Measurements from ENCODE around the gene ADRA2C.

Gene ADRA2C

GRCh38 chr4:3722446-3723231 is 43.5 kb upstream of the ADRA2C start:
- TF ChIP-seq TAF1 (IDR thresholded peaks at IDR 0.05; ENCODE audit: borderline replicate concordance, insufficient read depth, low read length), result no peak
- no peak for TF ChIP-seq POLR2AphosphoS5 (IDR thresholded peaks at IDR 0.05; ENCODE audit: low read depth, low read length)
- TF ChIP-seq FOXP2 (optimal IDR thresholded peaks at IDR 0.05; ENCODE audit: borderline replicate concordance, extremely low read depth, extremely low read length, insufficient read depth), result no peak
- TF ChIP-seq REST (IDR thresholded peaks at IDR 0.05; ENCODE audit: insufficient read depth in 1 of 2, low read depth in 2 of 2, low read length in 2 of 2), result no peak
- no peak for TF ChIP-seq SIN3A (IDR thresholded peaks at IDR 0.05; ENCODE audit: borderline replicate concordance, insufficient read depth, low read length)

GRCh38 chr4:3723232-3723642 is 42.9 kb upstream of the ADRA2C start:
- TF ChIP-seq FOXP2 (optimal IDR thresholded peaks at IDR 0.05; ENCODE audit: borderline replicate concordance, extremely low read depth, extremely low read length, insufficient read depth) (no peak), SIN3A (IDR thresholded peaks at IDR 0.05; ENCODE audit: borderline replicate concordance, insufficient read depth, low read length) (no peak), TAF1 (IDR thresholded peaks at IDR 0.05; ENCODE audit: borderline replicate concordance, insufficient read depth, low read length) (no peak), REST (IDR thresholded peaks at IDR 0.05; ENCODE audit: insufficient read depth in 1 of 2, low read depth in 2 of 2, low read length in 2 of 2) (no peak), POLR2AphosphoS5 (IDR thresholded peaks at IDR 0.05; ENCODE audit: low read depth, low read length) (no peak)

DNA sequence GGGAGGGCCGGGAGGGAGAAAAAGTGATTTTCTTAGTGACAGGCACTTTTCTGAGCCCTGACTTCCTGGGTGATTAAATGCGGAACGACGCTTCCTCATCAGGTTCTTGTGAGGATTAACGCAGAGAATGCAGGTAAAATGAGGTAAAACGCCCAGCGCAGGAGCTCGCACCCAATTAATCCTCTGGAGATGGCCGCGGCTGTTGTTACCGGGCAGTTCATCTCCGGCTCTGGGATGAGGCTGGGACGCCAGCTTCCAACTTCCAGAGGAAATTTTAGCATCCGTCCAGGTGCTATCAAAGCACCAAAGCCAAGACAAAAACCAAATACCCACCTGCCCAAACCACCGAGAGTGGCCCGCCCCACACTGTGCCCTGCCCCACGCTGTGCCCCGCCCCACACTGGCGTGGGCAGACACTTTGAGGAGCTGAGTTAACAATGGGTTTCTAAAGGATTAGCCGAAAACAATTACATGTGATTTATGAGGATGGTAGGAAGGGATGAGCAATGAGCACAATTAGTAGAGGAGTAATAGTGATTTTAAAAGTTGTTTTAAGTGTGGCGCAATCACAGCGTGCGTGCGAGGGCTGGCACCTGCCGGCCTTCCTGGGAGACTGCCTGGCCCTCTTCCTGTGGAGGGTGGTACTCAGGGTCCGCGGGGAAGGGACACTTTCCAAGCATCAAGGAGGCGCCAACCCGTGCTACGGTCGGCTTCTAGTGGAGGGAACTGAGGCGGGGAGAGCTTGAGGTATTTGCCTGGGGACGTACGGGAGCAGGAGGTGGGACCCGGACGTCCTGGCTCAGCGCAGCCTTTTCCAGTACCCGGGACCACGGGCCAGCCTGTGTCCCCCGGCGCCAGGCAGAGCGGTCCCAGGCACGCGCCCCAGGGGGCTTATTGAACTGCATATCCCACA is 41.6 kb upstream of the ADRA2C start:
- TF ChIP-seq TAF1 (IDR thresholded peaks at IDR 0.05; ENCODE audit: borderline replicate concordance, insufficient read depth, low read length), result no peak

DNA sequence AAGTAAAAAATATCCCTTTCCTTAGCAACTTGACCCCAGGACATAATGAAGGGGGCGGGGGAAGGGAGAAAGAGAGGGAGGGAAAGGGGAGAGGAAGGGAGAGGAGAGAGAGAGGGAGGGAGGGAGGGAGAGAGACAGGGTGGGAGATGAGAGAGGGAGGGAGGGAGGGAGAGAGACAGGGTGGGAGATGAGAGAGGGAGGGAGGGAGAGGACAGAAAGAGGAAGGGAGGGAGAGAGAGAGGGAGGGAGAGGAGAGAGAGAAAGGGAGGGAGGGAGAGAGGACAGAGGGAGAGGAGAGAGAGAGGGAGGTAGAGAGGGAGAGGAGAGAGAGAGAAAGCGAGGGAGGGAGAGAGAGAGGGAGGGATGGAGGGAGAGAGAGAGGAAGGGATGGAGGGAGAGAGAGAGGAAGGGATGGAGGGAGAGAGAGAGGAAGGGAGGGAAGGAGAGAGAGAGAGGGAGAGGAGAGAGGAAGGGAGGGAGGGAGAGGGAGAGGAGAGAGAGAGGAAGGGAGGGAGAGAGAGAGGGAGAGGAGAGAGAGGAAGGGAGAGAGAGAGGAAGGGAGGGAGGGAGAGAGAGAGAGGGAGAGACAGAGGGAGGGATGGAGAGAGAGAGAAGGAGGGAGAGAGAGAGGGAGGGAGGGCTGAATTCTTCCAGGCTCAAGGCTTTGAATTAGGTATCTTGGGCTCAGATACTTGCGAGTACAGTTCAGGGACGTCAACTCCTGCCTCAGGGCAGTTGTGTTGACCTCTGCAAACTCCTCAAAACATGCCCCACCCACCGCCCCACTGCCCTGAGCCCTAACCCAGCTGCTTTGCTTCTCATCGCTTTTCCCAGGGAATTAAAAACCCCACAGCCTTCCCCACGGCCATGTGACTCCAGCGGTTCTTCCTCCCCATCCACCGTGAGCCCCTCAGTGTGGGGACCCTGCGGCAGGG is 40.0 kb upstream of the ADRA2C start:
- no peak for TF ChIP-seq TAF1 (IDR thresholded peaks at IDR 0.05; ENCODE audit: borderline replicate concordance, insufficient read depth, low read length)
- no peak for TF ChIP-seq SIN3A (IDR thresholded peaks at IDR 0.05; ENCODE audit: borderline replicate concordance, insufficient read depth, low read length)
- no peak for TF ChIP-seq POLR2AphosphoS5 (IDR thresholded peaks at IDR 0.05; ENCODE audit: low read depth, low read length)
- no peak for TF ChIP-seq FOXP2 (optimal IDR thresholded peaks at IDR 0.05; ENCODE audit: borderline replicate concordance, extremely low read depth, extremely low read length, insufficient read depth)
- TF ChIP-seq REST (IDR thresholded peaks at IDR 0.05; ENCODE audit: insufficient read depth in 1 of 2, low read depth in 2 of 2, low read length in 2 of 2), result no peak
